GM23248 (cell line): ENCODE measurements around the gene QDPR.

Experiments
- EZH2 ChIP-seq: fragments of 200-600 bp; sonication (generic); IDR thresholded peaks from 2 replicates; pipeline ENCODE4 v1.6.1; 2018; ENCODE audit warnings: antibody characterized with exemption, mild to moderate bottlenecking; ENCODE audit not compliant: insufficient read depth, poor library complexity, severe bottlenecking
- EZH2phosphoT487 ChIP-seq: fragments of 200-600 bp; sonication (generic); IDR thresholded peaks from 2 replicates; pipeline ENCODE4 v1.6.1; 2018; ENCODE audit warnings: antibody characterized with exemption, moderate library complexity, mild to moderate bottlenecking, low read depth; ENCODE audit not compliant: insufficient read depth

GRCh38 chr4:17489721-17490120 lies 22.2 kb downstream of the QDPR start:
- no peak for TF ChIP-seq EZH2
- no peak for TF ChIP-seq EZH2phosphoT487
